ENCODE data around the gene TTC23.

- TF ChIP-seq JUN (IDR thresholded peaks at IDR 0.05) (no peak), MAX (IDR thresholded peaks at IDR 0.05) (no peak), CTCF (IDR thresholded peaks at IDR 0.05) (no peak), RNF2 (IDR thresholded peaks at IDR 0.05; ENCODE audit: borderline replicate concordance, low read depth) (no peak), ELK1 (IDR thresholded peaks at IDR 0.05; ENCODE audit: low read depth, low read length) (no peak)
These were observed 133.8 kb downstream of the TTC23 start for GRCh38 chr15:99115300-99116215.

Measured in A549 (cell line).